Right lobe of liver (tissue), 6 donors: Measurements from ENCODE around the gene PTPRCAP. TPM values are rescaled to one million over a fixed set of nuclear protein-coding genes. Genes with fewer than 3 reads are reported as not detected.

ENCODE experiments used
- ATAC-seq, 4 donors: fragments of 200-7000 bp; cut with Tn5 transposase; one replicate each; pipeline ENCODE4 v1.9.1; 2020; ENCODE audit warnings: mild to moderate bottlenecking in 4 of 4, moderate library complexity in 4 of 4
- DNase-seq, 3 donors: peaks; one replicate each; pipeline ENCODE4 v3.0.0-alpha.2; 2020
- H3K27ac ChIP-seq, 3 donors: fragments of 200-600 bp; one replicate each; pipeline ENCODE4 v1.8.0; 2022
- H3K27me3 ChIP-seq, 2 donors: fragments of 200-600 bp; one replicate each; pipeline ENCODE4 v1.8.0; 2022
- H3K36me3 ChIP-seq, 4 donors: fragments of 200-600 bp; sonication (generic) in 1 of 4; one replicate each; pipeline versions ENCODE4 v1.5.1 to v1.8.0; 2017 to 2022; ENCODE audit warnings: control low read depth in 1 of 4
- H3K4me1 ChIP-seq, 4 donors: fragments of 200-600 bp; sonication (generic) in 1 of 4; one replicate each; pipeline versions ENCODE4 v1.5.1 to v1.8.0; 2017 to 2022; ENCODE audit warnings: control low read depth in 1 of 4
- H3K4me3 ChIP-seq, 3 donors: fragments of 200-600 bp; one replicate each; pipeline ENCODE4 v1.8.0; 2022
- H3K9me3 ChIP-seq, 4 donors: fragments of 200-600 bp; sonication (generic) in 1 of 4; one replicate each; pipeline versions ENCODE4 v1.5.1 to v1.8.0; 2017 to 2022; ENCODE audit warnings: control low read depth in 1 of 4
- POLR2A ChIP-seq: fragments of 450-650 bp; IDR thresholded peaks from one replicate; pipeline ENCODE4 v1.6.1; 2017; ENCODE audit warnings: antibody characterized with exemption, mild to moderate bottlenecking
- WGBS: methylation state at CpG from one replicate; pipeline ENCODE4 v1.1.6; 2018; ENCODE audit warnings: low coverage, low lambda C conversion rate; ENCODE audit not compliant: insufficient coverage; ENCODE audit errors: missing lambda C conversion rate; 5-methylcytosine and 5-hydroxymethylcytosine counted together
- intact Hi-C, 2 donors: fragments of 100-400 bp; cut with DNase I; formaldehyde crosslinking; loops; one replicate each; pipeline versions ENCODE4 v1.11.2 to v1.14.1; 2022
- total RNA-seq, 6 experiments: library from RNA; depleted of rRNA in 2 of 6; stranded (reverse); fragments of >200 nt in 2 of 6; fragmentation: NEBNext Ultra II Directional in 3 of 6; extraction: Animal tissue kit (Norgen Biotek cat#: 25700) in 3 of 6; gene quantifications; one replicate each; pipeline versions ENCODE4 v1.1.0 to v1.2.4, GENCODE V29; 2016 to 2023
- TF ChIP-seq, protein P1 (sequence below), 4 donors: fragments of 200-600 bp in 3 of 4; fragments of 450-650 bp in 1 of 4; IDR thresholded peaks; one replicate each; pipeline versions ENCODE4 v1.5.1 to v1.8.0; 2016 to 2022; ENCODE audit warnings: antibody characterized with exemption in 4 of 4, mild to moderate bottlenecking in 2 of 4
- donor health status: DM: no; HTN: yes; CAD: no.
- donor health status: DM: no; HTN: no; CAD: no.
- donor health status: DM: no; HTN: no; CAD: no.
- donor health status: DM: no; HTN: yes; CAD: no.
- donor health status: DM: no; HTN: yes; CAD: no.

Gene PTPRCAP
- total RNA-seq, 6 experiments from 2014 or later, result 0.72 to 2.8 (median 2.1) TPM

DNA sequence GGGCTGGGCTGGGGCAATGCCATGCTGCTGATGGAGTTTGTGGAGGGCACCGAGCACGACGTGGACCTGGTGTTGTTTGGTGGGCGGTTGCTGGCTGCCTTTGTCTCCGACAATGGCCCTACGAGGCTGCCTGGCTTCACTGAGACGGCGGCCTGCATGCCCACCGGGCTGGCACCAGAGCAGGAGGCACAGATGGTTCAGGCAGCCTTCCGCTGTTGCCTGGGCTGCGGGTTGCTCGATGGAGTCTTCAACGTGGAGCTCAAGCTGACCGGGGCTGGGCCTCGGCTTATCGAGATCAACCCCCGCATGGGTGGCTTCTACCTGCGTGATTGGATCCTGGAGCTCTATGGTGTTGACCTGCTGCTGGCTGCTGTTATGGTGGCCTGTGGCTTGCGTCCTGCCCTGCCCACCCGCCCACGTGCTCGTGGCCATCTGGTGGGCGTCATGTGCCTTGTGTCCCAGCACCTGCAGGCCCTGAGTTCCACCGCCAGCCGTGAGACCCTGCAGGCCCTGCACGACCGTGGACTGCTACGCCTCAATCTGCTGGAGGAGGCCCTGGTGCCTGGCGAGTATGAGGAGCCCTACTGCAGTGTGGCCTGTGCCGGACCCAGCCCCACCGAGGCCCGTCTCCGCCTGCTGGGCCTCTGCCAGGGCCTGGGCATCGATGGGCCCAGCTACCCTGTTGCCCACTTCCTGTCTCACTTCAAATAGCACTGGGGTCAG, 13.4 kb downstream of the PTPRCAP start:
- Histone ChIP-seq H3K36me3 (no peaks in the 10 kb centered on the region), H3K4me1 (peaks cover 0 to 22% (median 7%) of the 10 kb centered on the region in 4 donors), H3K27ac (no peak overlapping the region), H3K4me3 (no peak overlapping the region), H3K27me3 (no peaks in the 10 kb centered on the region), H3K9me3 (no peaks in the 10 kb centered on the region)
- no CpG with 5 or more reads among the region's 34 CpGs for WGBS
- ATAC-seq (no peak), DNase-seq (no peak)
- intact Hi-C loops, result no loop called here
- TF ChIP-seq, protein P1, sequence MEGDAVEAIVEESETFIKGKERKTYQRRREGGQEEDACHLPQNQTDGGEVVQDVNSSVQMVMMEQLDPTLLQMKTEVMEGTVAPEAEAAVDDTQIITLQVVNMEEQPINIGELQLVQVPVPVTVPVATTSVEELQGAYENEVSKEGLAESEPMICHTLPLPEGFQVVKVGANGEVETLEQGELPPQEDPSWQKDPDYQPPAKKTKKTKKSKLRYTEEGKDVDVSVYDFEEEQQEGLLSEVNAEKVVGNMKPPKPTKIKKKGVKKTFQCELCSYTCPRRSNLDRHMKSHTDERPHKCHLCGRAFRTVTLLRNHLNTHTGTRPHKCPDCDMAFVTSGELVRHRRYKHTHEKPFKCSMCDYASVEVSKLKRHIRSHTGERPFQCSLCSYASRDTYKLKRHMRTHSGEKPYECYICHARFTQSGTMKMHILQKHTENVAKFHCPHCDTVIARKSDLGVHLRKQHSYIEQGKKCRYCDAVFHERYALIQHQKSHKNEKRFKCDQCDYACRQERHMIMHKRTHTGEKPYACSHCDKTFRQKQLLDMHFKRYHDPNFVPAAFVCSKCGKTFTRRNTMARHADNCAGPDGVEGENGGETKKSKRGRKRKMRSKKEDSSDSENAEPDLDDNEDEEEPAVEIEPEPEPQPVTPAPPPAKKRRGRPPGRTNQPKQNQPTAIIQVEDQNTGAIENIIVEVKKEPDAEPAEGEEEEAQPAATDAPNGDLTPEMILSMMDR (IDR thresholded peaks at IDR 0.05), result no peak
- TF ChIP-seq POLR2A, result no peak

DNA sequence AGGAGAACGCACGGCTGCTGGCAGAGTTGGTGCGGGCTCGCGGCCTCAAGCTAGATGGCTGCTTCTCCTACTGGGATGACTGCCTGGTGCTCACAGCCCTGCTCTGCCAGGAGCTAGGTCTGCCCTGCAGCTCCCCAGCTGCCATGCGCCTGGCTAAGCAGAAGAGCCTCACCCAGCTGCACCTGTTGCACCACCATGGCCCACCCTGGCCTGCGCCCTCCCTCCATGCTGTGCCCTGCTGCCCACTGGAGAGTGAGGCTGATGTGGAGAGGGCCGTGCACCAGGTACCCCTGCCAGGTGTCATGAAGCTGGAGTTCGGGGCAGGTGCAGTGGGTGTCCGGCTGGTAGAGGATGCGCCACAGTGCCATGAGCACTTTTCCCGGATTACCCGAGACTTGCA, 14.0 kb downstream of the PTPRCAP start:
- Histone ChIP-seq H3K9me3 (no peaks in the 10 kb centered on the region), H3K4me3 (no peak overlapping the region), H3K36me3 (no peaks in the 10 kb centered on the region), H3K27me3 (no peaks in the 10 kb centered on the region), H3K27ac (no peak overlapping the region), H3K4me1 (peaks cover 0 to 26% (median 10%) of the 10 kb centered on the region in 4 donors)
- TF ChIP-seq, protein P1 (IDR thresholded peaks at IDR 0.05), result no peak
- no peak for TF ChIP-seq POLR2A
- DNase-seq (no peak), ATAC-seq (no peak)
- intact Hi-C loops, result no loop called here
- WGBS, result 80% methylated on average over 1 of the region's 13 CpGs

DNA sequence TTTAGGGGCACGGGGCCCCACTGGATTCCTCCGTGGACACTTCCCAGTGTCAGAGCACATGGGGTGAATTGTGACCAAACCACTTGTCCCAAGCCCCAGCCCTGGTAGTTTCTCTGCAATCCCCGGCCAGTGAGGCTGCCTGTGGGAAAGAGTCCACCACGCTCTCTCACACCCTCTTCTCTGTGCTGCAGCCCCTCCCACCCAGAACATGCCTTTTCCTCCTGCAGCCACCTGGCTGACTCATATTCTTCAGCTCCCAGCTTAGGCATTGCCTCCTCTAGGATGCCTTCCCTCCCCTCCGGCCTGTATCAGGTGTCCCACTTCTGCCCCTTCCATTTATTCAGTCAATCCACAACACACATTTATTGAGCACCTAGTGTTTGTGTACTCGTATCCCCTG, 14.6 kb downstream of the PTPRCAP start:
- TF ChIP-seq, protein P1 (IDR thresholded peaks at IDR 0.05), result no peak
- no peak for TF ChIP-seq POLR2A
- no peaks in the 10 kb centered on the region for H3K36me3 ChIP-seq
- no peak for ATAC-seq
- intact Hi-C loops, result no loop called here
- no peak overlapping the region for H3K27ac ChIP-seq
- H3K9me3 ChIP-seq, result no peaks in the 10 kb centered on the region
- no peak overlapping the region for H3K4me3 ChIP-seq
- H3K4me1 ChIP-seq, result peaks cover 0 to 28% (median 11%) of the 10 kb centered on the region in 4 donors
- H3K27me3 ChIP-seq, result no peaks in the 10 kb centered on the region
- WGBS, result 66% methylated on average over 5 of the region's 6 CpGs
- DNase-seq, result no peak

DNA sequence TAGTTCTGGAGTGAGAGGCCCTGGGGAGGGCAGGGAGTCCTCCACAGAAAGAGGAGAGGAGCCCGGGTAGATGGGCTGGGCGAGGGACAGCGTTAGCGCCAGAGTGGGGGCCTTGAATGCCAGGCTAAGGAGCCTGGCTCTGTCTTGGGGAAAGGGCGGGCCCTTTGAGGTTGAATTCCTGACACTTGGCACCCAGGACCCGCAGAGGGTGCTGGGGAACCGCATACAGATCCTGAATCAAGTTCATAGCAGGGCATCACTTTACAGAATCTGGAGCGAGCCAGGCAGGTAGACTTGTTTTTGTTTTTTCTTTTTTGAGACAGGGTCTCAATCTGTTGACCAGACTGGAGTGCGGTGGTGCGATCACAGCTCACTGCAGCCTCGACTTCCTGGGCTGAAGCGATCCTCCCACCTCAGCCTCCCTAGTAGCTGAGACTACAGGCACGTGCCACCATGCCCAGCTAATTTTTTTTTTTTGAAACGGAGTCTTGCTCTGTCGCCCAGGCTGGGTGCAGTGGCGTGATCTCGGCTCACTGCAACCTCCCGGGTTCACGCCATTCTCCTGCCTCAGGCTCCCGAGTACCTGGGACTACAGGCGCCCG, 16.0 kb downstream of the PTPRCAP start:
- no peaks in the 10 kb centered on the region for H3K36me3 ChIP-seq
- DNase-seq (no peak), ATAC-seq (no peak)
- TF ChIP-seq, protein P1 (IDR thresholded peaks at IDR 0.05), result no peak
- no peak for TF ChIP-seq POLR2A
- H3K4me1 ChIP-seq, result peaks cover 0 to 21% (median 10%) of the 10 kb centered on the region in 4 donors
- H3K27ac ChIP-seq, result no peak overlapping the region
- peak overlapping the region in 2 of 3 donors; percentile 42 to 67 for H3K4me3 ChIP-seq
- intact Hi-C loops, result no loop called here
- no peaks in the 10 kb centered on the region for H3K9me3 ChIP-seq
- H3K27me3 ChIP-seq, result no peaks in the 10 kb centered on the region
- 37% methylated on average over 5 of the region's 22 CpGs for WGBS
